Esophagus squamous epithelium (tissue), 5 donors: ENCODE results near the gene SERINC5. TPM values are rescaled to one million over a fixed set of nuclear protein-coding genes. Genes with fewer than 3 reads are reported as not detected.

Experiments used
- DNase-seq: peaks from one replicate; lab custom pipeline; 2025; lab: John Stamatoyannopoulos, UW
- H3K27ac ChIP-seq, 4 donors: fragments of 200-600 bp; sonication (generic); one replicate each; pipeline ENCODE4 v1.5.1; 2016 to 2019; ENCODE audit warnings: mild to moderate bottlenecking in 1 of 4
- H3K27me3 ChIP-seq, 4 donors: fragments of 200-600 bp; sonication (generic); 1 replicate in 3 of 4; 2 replicates in 1 of 4; pipeline versions ENCODE4 v1.5.1 to v1.6.0; 2017 to 2021; ENCODE audit warnings: antibody characterized with exemption in 1 of 4
- H3K36me3 ChIP-seq, 3 donors: fragments of 200-600 bp; sonication (generic); one replicate each; pipeline ENCODE4 v1.5.1; 2016 to 2019
- H3K4me1 ChIP-seq, 3 donors: fragments of 200-600 bp; sonication (generic); one replicate each; pipeline ENCODE4 v1.5.1; 2017 to 2019
- H3K4me3 ChIP-seq, 4 donors: fragments of 200-600 bp; sonication (generic); 1 replicate in 3 of 4; 2 replicates in 1 of 4; pipeline ENCODE4 v1.5.1; 2016 to 2019; ENCODE audit warnings: mild to moderate bottlenecking in 2 of 4, moderate library complexity in 1 of 4
- H3K9me3 ChIP-seq, 3 donors: fragments of 200-600 bp; sonication (generic); one replicate each; pipeline ENCODE4 v1.5.1; 2016 to 2019
- POLR2A ChIP-seq, 4 donors: fragments of 450-650 bp; IDR thresholded peaks; one replicate each; pipeline ENCODE4 v1.6.1; 2017; ENCODE audit warnings: antibody characterized with exemption in 4 of 4, mild to moderate bottlenecking in 4 of 4, moderate library complexity in 3 of 4
- WGBS, 2 donors: methylation state at CpG; one replicate each; pipeline ENCODE4 v1.1.5; 2018; 5-methylcytosine and 5-hydroxymethylcytosine counted together
- intact Hi-C: fragments of 100-400 bp; cut with DNase I; formaldehyde crosslinking; loops from one replicate; pipeline ENCODE4 v1.15.0; 2022
- total RNA-seq, 4 donors: library from RNA; depleted of rRNA; stranded (reverse); fragments of >200 nt; gene quantifications; one replicate each; pipeline ENCODE4 v1.1.0, GENCODE V29; 2016
- TF ChIP-seq, protein P1 (sequence below), 6 experiments: fragments of 450-650 bp in 4 of 6; fragments of 200-600 bp in 2 of 6; sonication (generic) in 2 of 6; IDR thresholded peaks; one replicate each; pipeline ENCODE4 v1.5.1; 2016 to 2019; ENCODE audit warnings: antibody characterized with exemption in 6 of 6, mild to moderate bottlenecking in 4 of 6, moderate library complexity in 4 of 6
- donor health status: DM: yes; HTN: yes; CAD: no.

Gene SERINC5
- total RNA-seq, 4 donors from 2014 or later, result 33.9 to 65.3 (median 44.6) TPM

DNA sequence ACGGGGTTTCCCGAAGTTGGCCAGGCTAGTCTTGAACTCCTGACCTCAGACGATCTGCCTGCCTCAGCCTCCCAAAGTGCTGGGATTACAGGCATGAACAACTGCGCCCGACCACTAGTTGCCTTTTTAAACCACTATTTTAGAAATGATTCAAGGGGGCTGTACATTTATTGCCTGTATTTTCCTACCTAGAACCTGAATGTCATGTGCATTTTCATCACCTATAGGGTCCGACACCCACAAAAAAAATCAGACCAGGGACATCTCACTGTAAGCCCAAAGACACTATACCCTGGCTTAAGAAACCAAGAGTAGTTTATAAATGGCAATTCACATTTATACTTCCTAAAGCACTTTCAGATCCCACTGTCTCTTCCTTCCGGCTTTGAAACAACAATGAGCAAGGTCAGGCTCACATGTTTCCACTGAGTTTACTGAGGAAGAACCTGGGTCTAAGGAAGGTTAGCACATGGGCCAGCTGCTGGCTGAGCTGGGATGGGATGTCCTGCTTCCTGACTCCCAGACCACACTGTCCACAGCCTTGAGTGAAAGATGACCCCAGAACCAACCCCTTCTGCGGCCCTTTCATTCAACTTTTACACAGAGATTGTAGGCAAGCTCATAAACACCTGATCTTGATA lies 87.3 kb downstream of the SERINC5 start:
- no peak for TF ChIP-seq POLR2A (IDR thresholded peaks at IDR 0.05)
- TF ChIP-seq, protein P1, sequence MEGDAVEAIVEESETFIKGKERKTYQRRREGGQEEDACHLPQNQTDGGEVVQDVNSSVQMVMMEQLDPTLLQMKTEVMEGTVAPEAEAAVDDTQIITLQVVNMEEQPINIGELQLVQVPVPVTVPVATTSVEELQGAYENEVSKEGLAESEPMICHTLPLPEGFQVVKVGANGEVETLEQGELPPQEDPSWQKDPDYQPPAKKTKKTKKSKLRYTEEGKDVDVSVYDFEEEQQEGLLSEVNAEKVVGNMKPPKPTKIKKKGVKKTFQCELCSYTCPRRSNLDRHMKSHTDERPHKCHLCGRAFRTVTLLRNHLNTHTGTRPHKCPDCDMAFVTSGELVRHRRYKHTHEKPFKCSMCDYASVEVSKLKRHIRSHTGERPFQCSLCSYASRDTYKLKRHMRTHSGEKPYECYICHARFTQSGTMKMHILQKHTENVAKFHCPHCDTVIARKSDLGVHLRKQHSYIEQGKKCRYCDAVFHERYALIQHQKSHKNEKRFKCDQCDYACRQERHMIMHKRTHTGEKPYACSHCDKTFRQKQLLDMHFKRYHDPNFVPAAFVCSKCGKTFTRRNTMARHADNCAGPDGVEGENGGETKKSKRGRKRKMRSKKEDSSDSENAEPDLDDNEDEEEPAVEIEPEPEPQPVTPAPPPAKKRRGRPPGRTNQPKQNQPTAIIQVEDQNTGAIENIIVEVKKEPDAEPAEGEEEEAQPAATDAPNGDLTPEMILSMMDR (IDR thresholded peaks at IDR 0.05), result no peak
- Histone ChIP-seq H3K4me1 (no peaks in the 10 kb centered on the region), H3K36me3 (peaks cover 0 to 94% (median 0%) of the 10 kb centered on the region in 3 donors), H3K27ac (no peak overlapping the region), H3K27me3 (no peaks in the 10 kb centered on the region), H3K4me3 (no peak overlapping the region), H3K9me3 (no peaks in the 10 kb centered on the region)
- DNase-seq, result no peak
- WGBS, 2 donors, result 86 to 87% methylated on average over 3 to 8 of the region's 8 CpGs
- intact Hi-C loops, result no loop called here

DNA sequence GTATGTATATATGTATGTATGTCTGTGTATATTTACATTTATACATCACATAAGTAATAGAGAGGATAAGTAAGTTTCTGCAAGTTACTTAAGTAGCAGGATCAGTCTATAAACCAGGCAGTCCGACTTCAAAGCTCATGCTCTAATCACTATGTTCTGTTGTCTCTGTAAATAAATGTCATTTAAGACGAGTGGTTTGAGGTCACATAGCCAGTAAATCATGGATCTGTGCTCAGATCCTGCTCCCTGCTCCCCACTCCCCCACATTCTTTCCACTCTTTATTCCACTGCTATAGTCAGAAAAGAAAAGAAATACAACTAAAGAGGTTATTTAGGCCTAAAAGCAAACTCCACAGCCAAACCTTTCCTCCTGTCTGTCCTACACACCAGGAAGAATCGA lies 90.4 kb downstream of the SERINC5 start:
- Histone ChIP-seq H3K27ac (no peak overlapping the region), H3K36me3 (peaks cover 0 to 94% (median 0%) of the 10 kb centered on the region in 3 donors), H3K4me1 (no peaks in the 10 kb centered on the region), H3K9me3 (no peaks in the 10 kb centered on the region), H3K4me3 (no peak overlapping the region), H3K27me3 (no peaks in the 10 kb centered on the region)
- TF ChIP-seq, protein P1 (IDR thresholded peaks at IDR 0.05), result no peak
- no peak for TF ChIP-seq POLR2A (IDR thresholded peaks at IDR 0.05)
- no peak for DNase-seq
- intact Hi-C loops, result no loop called here
- 74 to 81% methylated on average over 3 of the region's 3 CpGs for WGBS, 2 donors

DNA sequence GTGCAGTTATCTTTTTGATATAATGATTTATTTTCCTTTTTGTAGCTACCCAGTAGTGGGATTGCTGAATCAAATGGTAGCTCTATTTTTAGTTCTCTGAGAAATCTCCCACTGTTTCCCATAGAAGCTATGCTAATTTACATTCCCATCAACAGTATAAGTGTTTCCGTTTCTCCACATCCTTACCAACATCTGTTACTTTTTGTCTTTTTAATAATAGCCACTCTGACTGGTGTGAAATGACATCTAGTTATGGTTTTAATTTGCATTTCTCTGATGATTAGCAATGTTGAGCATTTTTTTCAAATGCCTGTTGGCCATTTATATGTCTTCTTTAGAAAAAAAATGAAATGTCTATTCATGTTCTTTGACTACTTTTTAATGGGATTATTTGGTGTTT lies 94.7 kb downstream of the SERINC5 start:
- intact Hi-C loops, result no loop called here

DNA sequence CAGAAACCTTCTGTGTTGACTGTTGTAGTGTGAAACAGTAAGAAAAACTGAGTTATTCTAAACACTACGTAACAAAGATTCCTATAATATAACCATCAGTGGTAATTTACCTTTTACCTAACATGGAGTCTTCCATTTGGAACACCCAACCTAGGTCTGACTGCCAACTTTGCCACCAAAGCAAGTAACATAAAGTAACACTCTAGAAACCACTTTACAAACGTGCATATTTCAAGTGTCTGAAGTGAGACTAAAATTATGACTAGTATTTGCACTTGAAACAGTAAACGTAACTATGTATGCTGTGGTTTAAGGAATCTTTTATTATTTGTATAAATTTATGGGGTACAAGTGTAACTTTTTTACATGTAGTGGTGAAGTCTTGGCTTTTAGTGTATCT lies 95.6 kb downstream of the SERINC5 start:
- H3K36me3 ChIP-seq, result peaks cover 0 to 99% (median 0%) of the 10 kb centered on the region in 3 donors
- DNase-seq, result no peak
- H3K4me1 ChIP-seq, result no peaks in the 10 kb centered on the region
- intact Hi-C loops, result no loop called here
- no peak overlapping the region for H3K4me3 ChIP-seq
- H3K9me3 ChIP-seq, result no peaks in the 10 kb centered on the region
- WGBS, 2 donors, result 97 to 99% methylated on average over 3 of the region's 3 CpGs
- no peak overlapping the region for H3K27ac ChIP-seq
- no peak for TF ChIP-seq POLR2A (IDR thresholded peaks at IDR 0.05)
- TF ChIP-seq, protein P1 (IDR thresholded peaks at IDR 0.05), result no peak
- no peaks in the 10 kb centered on the region for H3K27me3 ChIP-seq

More for the DNA sequence above, 94.7 kb downstream of the SERINC5 start:
- Histone ChIP-seq H3K27me3 (no peaks in the 10 kb centered on the region), H3K4me3 (no peak overlapping the region), H3K36me3 (peaks cover 0 to 99% (median 0%) of the 10 kb centered on the region in 3 donors), H3K9me3 (no peaks in the 10 kb centered on the region), H3K4me1 (no peaks in the 10 kb centered on the region), H3K27ac (no peak overlapping the region)
- 78 to 95% methylated on average over 1 of the region's 1 CpG for WGBS, 2 donors
- DNase-seq, result no peak
- TF ChIP-seq, protein P1 (IDR thresholded peaks at IDR 0.05), result no peak
- no peak for TF ChIP-seq POLR2A (IDR thresholded peaks at IDR 0.05)

DNA sequence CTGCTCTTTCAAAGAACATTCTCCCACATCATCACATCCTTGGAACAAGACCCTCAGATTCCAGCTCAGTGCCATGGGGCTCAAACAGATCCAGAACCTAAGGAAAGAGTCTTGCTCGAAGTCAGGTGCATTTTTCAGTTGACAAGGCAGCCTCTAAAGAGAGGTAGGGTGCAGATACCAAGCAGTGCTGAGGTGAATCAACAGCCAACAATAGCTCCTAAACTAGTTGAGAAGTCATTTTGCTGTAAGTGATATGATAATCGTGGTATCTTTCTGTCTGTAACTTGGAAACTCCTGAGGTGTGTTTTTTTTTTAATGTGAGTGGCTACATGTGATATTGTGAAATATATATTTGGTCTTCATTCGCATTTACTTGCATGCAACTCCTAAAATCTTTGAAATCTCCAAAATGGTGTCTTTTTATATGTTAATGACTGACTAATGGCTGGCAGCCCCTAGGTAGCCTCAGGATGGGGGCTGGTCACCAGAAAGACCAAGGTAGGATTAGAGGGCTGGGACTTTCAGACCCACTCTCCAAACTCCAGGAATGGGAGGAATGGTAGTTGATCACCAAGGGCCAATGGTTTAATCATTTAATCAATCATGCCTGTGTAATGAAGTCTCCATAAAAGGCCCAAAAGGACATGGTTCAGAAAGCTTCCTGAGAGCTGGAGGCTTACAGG lies 96.6 kb downstream of the SERINC5 start:
- no peaks in the 10 kb centered on the region for H3K4me1 ChIP-seq
- no peak overlapping the region for H3K27ac ChIP-seq
- peaks cover 0 to 100% (median 0%) of the 10 kb centered on the region in 3 donors for H3K36me3 ChIP-seq
- no peak for DNase-seq
- no peaks in the 10 kb centered on the region for H3K27me3 ChIP-seq
- WGBS, 2 donors, result 90 to 93% methylated on average over 2 to 3 of the region's 3 CpGs
- no peaks in the 10 kb centered on the region for H3K9me3 ChIP-seq
- TF ChIP-seq POLR2A (IDR thresholded peaks at IDR 0.05), result no peak
- TF ChIP-seq, protein P1 (IDR thresholded peaks at IDR 0.05), result no peak
- intact Hi-C loops, result no loop called here
- H3K4me3 ChIP-seq, result no peak overlapping the region
